Lower leg skin (tissue), 3 donors: ENCODE measurements around the gene MYOCOS.

Experiments
- POLR2A ChIP-seq, 2 donors: fragments of 450-650 bp; IDR thresholded peaks; one replicate each; pipeline ENCODE4 v1.6.1; 2016 to 2017; ENCODE audit warnings: antibody characterized with exemption in 2 of 2, mild to moderate bottlenecking in 1 of 2, moderate library complexity in 1 of 2
- TF ChIP-seq, protein P1 (sequence below), 3 donors: fragments of 450-650 bp; IDR thresholded peaks; one replicate each; pipeline ENCODE4 v1.5.1; 2016; ENCODE audit warnings: antibody characterized with exemption in 3 of 3, mild to moderate bottlenecking in 3 of 3, moderate library complexity in 2 of 3

DNA sequence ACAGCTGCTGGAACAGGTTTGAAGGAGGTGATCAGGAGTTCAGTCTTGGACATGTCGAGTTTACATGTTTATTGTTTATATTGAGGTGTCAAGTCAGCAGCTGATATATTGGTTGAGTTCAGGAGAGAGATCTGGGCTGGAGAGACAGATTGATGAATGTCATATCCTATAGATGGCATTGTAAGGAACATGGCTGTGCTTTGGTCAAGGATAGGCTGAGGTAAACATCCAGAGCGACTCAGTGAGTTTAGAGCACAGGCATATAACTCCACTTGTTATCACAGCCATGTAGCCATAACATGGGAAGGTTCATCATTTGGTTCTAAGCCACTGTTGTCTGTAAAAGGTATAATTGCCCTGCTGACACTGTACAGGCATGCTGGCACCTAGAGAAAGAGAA is 5.5 kb upstream of the MYOCOS start:
- TF ChIP-seq, protein P1, sequence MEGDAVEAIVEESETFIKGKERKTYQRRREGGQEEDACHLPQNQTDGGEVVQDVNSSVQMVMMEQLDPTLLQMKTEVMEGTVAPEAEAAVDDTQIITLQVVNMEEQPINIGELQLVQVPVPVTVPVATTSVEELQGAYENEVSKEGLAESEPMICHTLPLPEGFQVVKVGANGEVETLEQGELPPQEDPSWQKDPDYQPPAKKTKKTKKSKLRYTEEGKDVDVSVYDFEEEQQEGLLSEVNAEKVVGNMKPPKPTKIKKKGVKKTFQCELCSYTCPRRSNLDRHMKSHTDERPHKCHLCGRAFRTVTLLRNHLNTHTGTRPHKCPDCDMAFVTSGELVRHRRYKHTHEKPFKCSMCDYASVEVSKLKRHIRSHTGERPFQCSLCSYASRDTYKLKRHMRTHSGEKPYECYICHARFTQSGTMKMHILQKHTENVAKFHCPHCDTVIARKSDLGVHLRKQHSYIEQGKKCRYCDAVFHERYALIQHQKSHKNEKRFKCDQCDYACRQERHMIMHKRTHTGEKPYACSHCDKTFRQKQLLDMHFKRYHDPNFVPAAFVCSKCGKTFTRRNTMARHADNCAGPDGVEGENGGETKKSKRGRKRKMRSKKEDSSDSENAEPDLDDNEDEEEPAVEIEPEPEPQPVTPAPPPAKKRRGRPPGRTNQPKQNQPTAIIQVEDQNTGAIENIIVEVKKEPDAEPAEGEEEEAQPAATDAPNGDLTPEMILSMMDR (IDR thresholded peaks at IDR 0.05) = no peak
- TF ChIP-seq POLR2A (IDR thresholded peaks at IDR 0.05) = no peak
